Measurements from ENCODE around the gene TRPC6.
A peak's percentile ranks its signal among the peaks of the same experiment; 100 is the strongest.

Gene TRPC6

DNA sequence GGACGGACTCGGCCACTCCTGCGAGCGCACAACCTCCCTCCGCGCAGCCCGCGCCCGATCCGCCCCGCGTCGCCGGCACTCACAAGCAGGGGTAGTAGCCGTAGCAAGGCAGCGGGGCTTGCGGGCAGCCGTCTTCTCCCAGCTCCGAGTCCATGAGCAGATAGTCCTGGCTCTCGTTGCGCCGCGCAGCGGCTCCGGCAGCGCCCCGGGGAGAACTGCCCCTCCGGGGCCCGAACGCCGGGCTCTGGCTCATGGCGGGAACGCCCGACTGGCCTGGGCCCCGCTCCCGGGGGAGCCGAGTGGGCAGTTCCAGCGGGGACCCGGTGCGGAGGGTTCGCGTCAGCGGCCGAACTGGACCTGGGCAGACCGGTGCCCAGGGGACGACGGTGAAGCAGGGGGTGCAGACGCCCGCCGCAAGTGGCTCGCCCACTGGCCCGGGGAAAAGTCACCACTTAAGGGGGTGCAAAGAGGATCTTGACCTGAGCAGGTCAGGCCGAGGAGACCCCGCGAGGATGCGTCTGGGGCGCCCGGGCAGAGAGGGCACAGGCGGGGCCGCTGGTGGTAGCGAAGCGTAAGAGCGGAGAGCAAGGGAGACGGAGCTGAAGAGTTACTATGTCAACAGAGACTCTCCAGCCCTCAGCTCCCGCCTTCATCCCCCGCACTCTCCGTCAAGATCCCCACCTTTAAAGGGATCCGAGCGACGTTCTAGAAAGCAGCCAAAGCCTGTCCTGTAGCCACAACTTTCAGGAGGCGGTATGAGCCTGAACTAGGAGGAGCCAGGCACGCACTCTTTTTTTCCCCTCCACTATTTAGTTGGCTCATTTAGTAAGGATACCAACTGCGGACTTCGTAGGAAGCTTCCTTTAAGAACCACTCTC, at the start of gene TRPC6:
Gene TRPC6 (minus strand): TSS at position 757 of the 878 bp plus-strand sequence. CDS start 504 bp downstream, at position 253.
- no peaks in the 10 kb centered on the region for H3K27me3 ChIP-seq (ENCODE audit: insufficient read depth, low read length)

GRCh38 chr11:101620026-101620425, 36.2 kb upstream of the TRPC6 start:
- H3K79me2 ChIP-seq (ENCODE audit: insufficient read depth, low read length), result no peaks in the 10 kb centered on the region
- H3K9me2 ChIP-seq (ENCODE audit: low read depth, low read length), result no peaks in the 10 kb centered on the region
- H3F3A ChIP-seq (ENCODE audit: insufficient read depth, low read length), result no peaks in the 10 kb centered on the region
- no peak overlapping the region for H3K4me2 ChIP-seq (ENCODE audit: low read length)
- H3K4me3 ChIP-seq (ENCODE audit: low read depth, low read length, poor library complexity, severe bottlenecking), result no peak overlapping the region
- no peak overlapping the region for H3K9ac ChIP-seq (ENCODE audit: low read length)
- H3K27me3 ChIP-seq (ENCODE audit: insufficient read depth, low read length), result no peaks in the 10 kb centered on the region
- H3K9me3 ChIP-seq (ENCODE audit: low read length), result no peaks in the 10 kb centered on the region
- no peak overlapping the region for H3K27ac ChIP-seq (ENCODE audit: low read depth, low read length, poor library complexity, severe bottlenecking)
- no peaks in the 10 kb centered on the region for H3K36me3 ChIP-seq (ENCODE audit: insufficient read depth, low read length)
- H2AFZ ChIP-seq (ENCODE audit: low read length), result no peak overlapping the region
- TF ChIP-seq, protein P1, sequence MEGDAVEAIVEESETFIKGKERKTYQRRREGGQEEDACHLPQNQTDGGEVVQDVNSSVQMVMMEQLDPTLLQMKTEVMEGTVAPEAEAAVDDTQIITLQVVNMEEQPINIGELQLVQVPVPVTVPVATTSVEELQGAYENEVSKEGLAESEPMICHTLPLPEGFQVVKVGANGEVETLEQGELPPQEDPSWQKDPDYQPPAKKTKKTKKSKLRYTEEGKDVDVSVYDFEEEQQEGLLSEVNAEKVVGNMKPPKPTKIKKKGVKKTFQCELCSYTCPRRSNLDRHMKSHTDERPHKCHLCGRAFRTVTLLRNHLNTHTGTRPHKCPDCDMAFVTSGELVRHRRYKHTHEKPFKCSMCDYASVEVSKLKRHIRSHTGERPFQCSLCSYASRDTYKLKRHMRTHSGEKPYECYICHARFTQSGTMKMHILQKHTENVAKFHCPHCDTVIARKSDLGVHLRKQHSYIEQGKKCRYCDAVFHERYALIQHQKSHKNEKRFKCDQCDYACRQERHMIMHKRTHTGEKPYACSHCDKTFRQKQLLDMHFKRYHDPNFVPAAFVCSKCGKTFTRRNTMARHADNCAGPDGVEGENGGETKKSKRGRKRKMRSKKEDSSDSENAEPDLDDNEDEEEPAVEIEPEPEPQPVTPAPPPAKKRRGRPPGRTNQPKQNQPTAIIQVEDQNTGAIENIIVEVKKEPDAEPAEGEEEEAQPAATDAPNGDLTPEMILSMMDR (IDR thresholded peaks at IDR 0.05; ENCODE audit: low read length), result peak; percentile 30
- TF ChIP-seq EZH2 (IDR thresholded peaks at IDR 0.05; ENCODE audit: borderline replicate concordance, low read length), result no peak
- no peaks in the 10 kb centered on the region for H3K4me1 ChIP-seq (ENCODE audit: insufficient read depth, low read length, severe bottlenecking)
- H4K20me1 ChIP-seq (ENCODE audit: insufficient read depth, low read length), result no peaks in the 10 kb centered on the region

More for the DNA sequence above, at the start of gene TRPC6:
- H3K4me3 ChIP-seq (ENCODE audit: low read depth, low read length, poor library complexity, severe bottlenecking), result no peak within 1 kb of the TSS
- no peak within 1 kb of the TSS for H3K27ac ChIP-seq (ENCODE audit: low read depth, low read length, poor library complexity, severe bottlenecking)
- no peak within 1 kb of the TSS for H3K9ac ChIP-seq (ENCODE audit: low read length)
- H3K36me3 ChIP-seq (ENCODE audit: insufficient read depth, low read length), result no peaks in the 10 kb centered on the region
- TF ChIP-seq, protein P1 (IDR thresholded peaks at IDR 0.05; ENCODE audit: low read length), result no peak
- TF ChIP-seq EZH2 (IDR thresholded peaks at IDR 0.05; ENCODE audit: borderline replicate concordance, low read length), result no peak
- H3K79me2 ChIP-seq (ENCODE audit: insufficient read depth, low read length), result no peaks in the 10 kb centered on the region
- no peaks in the 10 kb centered on the region for H3K4me1 ChIP-seq (ENCODE audit: insufficient read depth, low read length, severe bottlenecking)
- no peak within 1 kb of the TSS for H2AFZ ChIP-seq (ENCODE audit: low read length)
- no peak within 1 kb of the TSS for H3K4me2 ChIP-seq (ENCODE audit: low read length)
- no peaks in the 10 kb centered on the region for H3F3A ChIP-seq (ENCODE audit: insufficient read depth, low read length)
- no peaks in the 10 kb centered on the region for H4K20me1 ChIP-seq (ENCODE audit: insufficient read depth, low read length)
- no peaks in the 10 kb centered on the region for H3K9me3 ChIP-seq (ENCODE audit: low read length)
- H3K9me2 ChIP-seq (ENCODE audit: low read depth, low read length), result no peaks in the 10 kb centered on the region

DNA sequence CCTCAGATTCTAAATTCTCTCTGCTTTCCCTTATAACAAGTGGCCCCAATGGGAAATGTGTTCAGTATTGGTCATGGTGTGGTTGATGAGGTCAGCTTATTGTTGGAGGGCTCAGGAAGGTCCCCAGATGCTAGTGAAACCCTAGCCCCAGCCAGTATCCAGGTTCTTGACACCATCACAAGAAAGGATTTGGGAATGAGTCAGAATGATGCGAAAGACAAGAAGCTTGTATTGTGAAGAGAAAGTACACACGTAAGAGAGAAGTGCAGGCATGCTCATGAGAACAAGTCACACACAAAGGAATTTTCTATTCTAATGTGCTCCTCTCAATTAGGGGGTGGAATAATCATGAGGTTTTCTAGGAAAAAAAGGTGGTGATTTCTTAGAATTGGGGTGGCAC, 34.9 kb upstream of the TRPC6 start:
- TF ChIP-seq EZH2 (IDR thresholded peaks at IDR 0.05; ENCODE audit: borderline replicate concordance, low read length), result no peak
- H3K79me2 ChIP-seq (ENCODE audit: insufficient read depth, low read length), result no peaks in the 10 kb centered on the region
- no peaks in the 10 kb centered on the region for H4K20me1 ChIP-seq (ENCODE audit: insufficient read depth, low read length)
- H3K4me1 ChIP-seq (ENCODE audit: insufficient read depth, low read length, severe bottlenecking), result no peaks in the 10 kb centered on the region
- no peak overlapping the region for H3K27ac ChIP-seq (ENCODE audit: low read depth, low read length, poor library complexity, severe bottlenecking)
- H3K9me2 ChIP-seq (ENCODE audit: low read depth, low read length), result no peaks in the 10 kb centered on the region
- no peak overlapping the region for H3K4me2 ChIP-seq (ENCODE audit: low read length)
- H3K36me3 ChIP-seq (ENCODE audit: insufficient read depth, low read length), result no peaks in the 10 kb centered on the region
- no peak overlapping the region for H3K9ac ChIP-seq (ENCODE audit: low read length)
- H3F3A ChIP-seq (ENCODE audit: insufficient read depth, low read length), result no peaks in the 10 kb centered on the region
- H3K27me3 ChIP-seq (ENCODE audit: insufficient read depth, low read length), result no peaks in the 10 kb centered on the region
- H2AFZ ChIP-seq (ENCODE audit: low read length), result no peak overlapping the region
- H3K4me3 ChIP-seq (ENCODE audit: low read depth, low read length, poor library complexity, severe bottlenecking), result no peak overlapping the region
- H3K9me3 ChIP-seq (ENCODE audit: low read length), result no peaks in the 10 kb centered on the region

All from OCI-LY1 (cell line).